Gastrocnemius medialis (tissue), 4 donors: Measurements from ENCODE around the gene PEX7. TPM values are rescaled to one million over a fixed set of nuclear protein-coding genes. Genes with fewer than 3 reads are reported as not detected.
"Not testable (repeated sequence)": the region's sequence is repeated elsewhere in the genome, so short reads cannot be mapped to it uniquely, and the experiment has no call there.

ENCODE experiments used
- ATAC-seq, 2 donors: fragments of 150-250 bp; one replicate each; pipeline ENCODE4 v1.9.1; 2016
- DNase-seq, 2 donors: peaks; one replicate each; pipeline ENCODE4 v3.0.0-alpha.2; 2019
- H3K27ac ChIP-seq, 4 donors: fragments of 200-600 bp; sonication (generic); 1 replicate in 1 of 4; 2 replicates in 3 of 4; pipeline ENCODE4 v1.5.1; 2016 to 2018; ENCODE audit warnings: mild to moderate bottlenecking in 2 of 4, moderate library complexity in 1 of 4
- H3K27me3 ChIP-seq, 3 donors: fragments of 200-600 bp; sonication (generic) in 2 of 3; 1 replicate in 1 of 3; 2 replicates in 2 of 3; pipeline versions ENCODE4 v1.5.1 to v1.6.0; 2016 to 2019; ENCODE audit warnings: mild to moderate bottlenecking in 1 of 3, moderate library complexity in 1 of 3
- H3K36me3 ChIP-seq, 2 donors: fragments of 200-600 bp; sonication (generic) in 1 of 2; one replicate each; pipeline ENCODE4 v1.5.1; 2017 to 2018
- H3K4me1 ChIP-seq, 2 donors: fragments of 200-600 bp; sonication (generic) in 1 of 2; one replicate each; pipeline ENCODE4 v1.5.1; 2016 to 2017; ENCODE audit warnings: mild to moderate bottlenecking in 2 of 2
- H3K4me3 ChIP-seq, 4 donors: fragments of 200-600 bp; sonication (generic) in 3 of 4; 1 replicate in 1 of 4; 2 replicates in 3 of 4; pipeline ENCODE4 v1.5.1; 2016 to 2019; ENCODE audit warnings: mild to moderate bottlenecking in 2 of 4
- H3K9me3 ChIP-seq, 3 donors: fragments of 200-600 bp; sonication (generic) in 2 of 3; 1 replicate in 1 of 3; 2 replicates in 2 of 3; pipeline ENCODE4 v1.5.1; 2016 to 2019
- CTCF ChIP-seq, 5 experiments: fragments of 450-650 bp in 3 of 5; fragments of 200-600 bp in 2 of 5; sonication (generic) in 2 of 5; IDR thresholded peaks in 4 of 5; conservative IDR thresholded peaks in 1 of 5; 1 replicate in 4 of 5; 2 replicates in 1 of 5; pipeline ENCODE4 v1.5.1; 2016 to 2019; ENCODE audit warnings: antibody characterized with exemption in 5 of 5, mild to moderate bottlenecking in 3 of 5, moderate library complexity in 3 of 5
- POLR2A ChIP-seq, 2 donors: fragments of 450-650 bp; IDR thresholded peaks; one replicate each; pipeline ENCODE4 v1.6.1; 2017; ENCODE audit warnings: antibody characterized with exemption in 2 of 2, mild to moderate bottlenecking in 2 of 2, moderate library complexity in 2 of 2
- in situ Hi-C, 4 donors: fragments of 200-750 bp; cut with MboI; loops; one replicate each; pipeline versions ENCODE4 v1.15.0 to v1.8.0; 2017; ENCODE audit warnings: low sequenced_read_pairs in 4 of 4
- intact Hi-C: fragments of 100-400 bp; cut with DNase I; formaldehyde crosslinking; loops from one replicate; pipeline ENCODE4 v1.15.1; 2023; ENCODE audit warnings: low total_unique reads
- total RNA-seq, 4 donors: library from RNA; depleted of rRNA; stranded (reverse); fragments of >200 nt; gene quantifications; one replicate each; pipeline versions ENCODE4 v1.1.0 to v1.2.3, GENCODE V29; 2016

Gene PEX7
- total RNA-seq, 4 donors from 2014 or later = 0.32 to 10.6 (median 6.0) TPM

GRCh38 chr6:136955123-136955522 is 132.7 kb downstream of the PEX7 start:
- no peak for DNase-seq
- intact Hi-C loops (no loop called here), in situ Hi-C loops (loop anchor here in 2 of 4 donors (25.0 kb wide), 1 partner anchor 682 kb away; no protein-coding TSS in a partner anchor)
- no peak overlapping the region for H3K27ac ChIP-seq
- no peaks in the 10 kb centered on the region for H3K4me1 ChIP-seq
- H3K9me3 ChIP-seq = no peaks in the 10 kb centered on the region
- H3K36me3 ChIP-seq = no peaks in the 10 kb centered on the region
- H3K27me3 ChIP-seq = no peaks in the 10 kb centered on the region
- TF ChIP-seq POLR2A (IDR thresholded peaks at IDR 0.05) (no peak), CTCF (IDR thresholded peaks at IDR 0.05 in 4 of 5, conservative IDR thresholded peaks at IDR 0.05 in 1 of 5) (no peak)
- no peak for ATAC-seq
- no peak overlapping the region for H3K4me3 ChIP-seq

DNA sequence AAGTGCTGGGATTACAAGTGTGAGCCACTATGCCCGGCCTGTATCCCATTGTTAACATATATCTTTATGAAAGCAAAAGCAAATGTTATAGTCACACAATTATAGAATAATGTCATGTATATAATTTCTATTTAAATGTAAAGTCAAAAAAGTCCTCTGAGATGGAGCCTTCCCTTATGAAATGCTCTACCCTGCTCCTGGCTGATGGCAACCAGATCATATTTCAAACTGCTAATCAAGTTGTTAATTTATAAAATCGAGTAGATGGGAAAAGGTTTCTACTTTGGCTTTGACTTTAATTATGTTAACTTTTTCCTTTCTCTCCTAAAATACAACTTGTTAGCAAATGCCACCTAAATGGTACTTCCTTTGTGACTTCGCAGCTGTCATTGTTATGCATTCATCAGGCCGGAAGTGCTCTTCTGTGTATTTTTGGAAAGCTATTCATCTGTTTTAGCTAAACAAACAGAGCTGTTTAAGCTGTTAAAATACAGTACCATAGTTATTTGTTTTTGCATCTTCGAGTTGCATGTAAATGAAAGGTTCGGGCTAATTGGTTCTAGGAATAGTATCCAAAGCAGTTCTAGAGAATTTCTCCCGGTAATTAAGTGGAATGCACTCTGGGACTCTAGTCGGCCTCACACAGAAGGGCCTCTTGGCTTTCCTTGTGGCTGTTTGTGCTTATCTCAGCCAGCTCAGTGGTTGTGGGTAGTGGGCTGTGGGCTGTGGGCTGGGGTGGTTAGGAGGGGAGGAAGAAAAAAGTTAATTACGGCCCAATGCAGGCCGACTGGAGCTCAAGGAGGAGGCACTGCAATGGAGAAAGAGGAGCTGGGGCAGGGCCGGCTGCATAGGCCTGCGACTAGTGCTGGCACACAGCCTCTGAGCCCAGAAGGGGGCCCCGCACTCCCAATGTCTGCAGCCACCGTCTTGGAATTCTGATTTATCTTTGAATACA is 134.5 kb downstream of the PEX7 start:
- in situ Hi-C loops = loop anchor here in 2 of 4 donors (25.0 kb wide), 1 partner anchor 680 kb away; no protein-coding TSS in a partner anchor
- ATAC-seq = no peak

DNA sequence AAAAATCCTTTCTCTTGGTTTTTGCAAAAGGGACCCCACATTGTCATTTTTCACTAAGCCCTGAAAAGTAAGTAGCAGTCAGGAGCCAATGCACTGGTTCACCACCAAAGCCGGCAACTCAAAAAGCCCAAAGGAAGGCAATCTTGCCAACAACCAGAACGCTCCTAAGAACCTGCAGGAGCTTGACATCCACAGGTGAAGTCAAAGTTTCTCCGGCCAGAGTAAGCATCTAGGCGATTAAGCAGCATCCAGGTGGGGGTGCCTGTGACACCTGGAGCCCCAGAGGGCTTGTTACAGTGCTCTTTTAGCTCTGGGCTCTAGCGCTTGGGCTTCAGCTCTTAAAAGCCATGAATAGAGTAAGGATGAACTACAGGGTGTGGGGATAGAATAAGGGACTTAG is 135.8 kb downstream of the PEX7 start:
- ATAC-seq = no peak
- in situ Hi-C loops = loop anchor here in 2 of 4 donors (25.0 kb wide), 1 partner anchor 679 kb away; no protein-coding TSS in a partner anchor

More for the DNA sequence above, 134.5 kb downstream of the PEX7 start:
- TF ChIP-seq POLR2A (IDR thresholded peaks at IDR 0.05) = no peak
- no peak for TF ChIP-seq CTCF (IDR thresholded peaks at IDR 0.05 in 4 of 5, conservative IDR thresholded peaks at IDR 0.05 in 1 of 5)
- Histone ChIP-seq H3K36me3 (no peaks in the 10 kb centered on the region), H3K27ac (no peak overlapping the region), H3K4me1 (no peaks in the 10 kb centered on the region), H3K9me3 (no peaks in the 10 kb centered on the region), H3K4me3 (no peak overlapping the region), H3K27me3 (no peaks in the 10 kb centered on the region)
- DNase-seq = no peak
- intact Hi-C loops = no loop called here

GRCh38 chr6:136959471-136959891 is 137.1 kb downstream of the PEX7 start:
- ATAC-seq = no peak
- in situ Hi-C loops = loop anchor here in 2 of 4 donors (25.0 kb wide), 1 partner anchor 678 kb away; no protein-coding TSS in a partner anchor
- no peaks in the 10 kb centered on the region for H3K9me3 ChIP-seq
- H3K36me3 ChIP-seq = no peaks in the 10 kb centered on the region
- TF ChIP-seq CTCF (IDR thresholded peaks at IDR 0.05 in 4 of 5, conservative IDR thresholded peaks at IDR 0.05 in 1 of 5) (no peak), POLR2A (IDR thresholded peaks at IDR 0.05) (no peak)
- H3K4me1 ChIP-seq = no peaks in the 10 kb centered on the region
- DNase-seq = no peak
- intact Hi-C loops = no loop called here
- H3K27me3 ChIP-seq = no peaks in the 10 kb centered on the region
- no peak overlapping the region for H3K4me3 ChIP-seq
- no peak overlapping the region for H3K27ac ChIP-seq

More for the DNA sequence above, 135.8 kb downstream of the PEX7 start:
- Histone ChIP-seq H3K4me1 (no peaks in the 10 kb centered on the region), H3K4me3 (no peak overlapping the region), H3K27ac (no peak overlapping the region), H3K36me3 (no peaks in the 10 kb centered on the region), H3K9me3 (no peaks in the 10 kb centered on the region), H3K27me3 (no peaks in the 10 kb centered on the region)
- no peak for TF ChIP-seq POLR2A (IDR thresholded peaks at IDR 0.05)
- TF ChIP-seq CTCF (IDR thresholded peaks at IDR 0.05 in 4 of 5, conservative IDR thresholded peaks at IDR 0.05 in 1 of 5) = no peak
- intact Hi-C loops = no loop called here
- DNase-seq = no peak

- H3K4me1 ChIP-seq, intact Hi-C loops, H3K27me3 ChIP-seq, ATAC-seq, H3K4me3 ChIP-seq, DNase-seq, H3K36me3 ChIP-seq, H3K27ac ChIP-seq, H3K9me3 ChIP-seq: not testable (repeated sequence)
- in situ Hi-C loops = loop anchor here in 3 of 4 donors (10.0 to 25.0 kb wide), 2 partner anchors 677 to 685 kb away; no protein-coding TSS in a partner anchor
These were observed 137.5 kb downstream of the PEX7 start for GRCh38 chr6:136959935-136960334.
